Stimulated activated CD4-positive, alpha-beta T cell treated with anti-CD3 and anti-CD28 coated beads, Interleukin-12 subunit alpha, Interleukin-12 subunit beta, amount 100 ng/mL, for 24 hours (primary cell): ENCODE data around the gene PRUNE1.

Experiments
- DNase-seq, 2 experiments: peaks; one replicate each; pipeline ENCODE4 v3.0.0-alpha.2; 2020; ENCODE audit warnings: low read depth in 2 of 2

PRUNE1 gene

GRCh38 chr1:150976879-150977694 is 31.2 kb upstream of the PRUNE1 start:
- peak; percentile 31 to 68 for DNase-seq

- peak; percentile 76 to 88 for DNase-seq
Measured at GRCh38 chr1:150979092-150980056, 28.9 kb upstream of the PRUNE1 start.

- DNase-seq: no peak
Measured at GRCh38 chr1:150981177-150981804, 27.0 kb upstream of the PRUNE1 start.

- no peak for DNase-seq
Measured at GRCh38 chr1:150981805-150982712, 26.2 kb upstream of the PRUNE1 start, which contains the start of gene ANXA9. ANXA9 (plus strand) TSS chr1:150982292; CDS start chr1:150983106, 814 bp downstream.

- DNase-seq: no peak
Measured at GRCh38 chr1:150985179-150985825, 22.9 kb upstream of the PRUNE1 start.

GRCh38 chr1:150987924-150988323 is 20.3 kb upstream of the PRUNE1 start:
- DNase-seq: no peak

- DNase-seq: no peak
Measured at GRCh38 chr1:150992626-150993025, 15.6 kb upstream of the PRUNE1 start.

GRCh38 chr1:150994248-150994647 is 14.0 kb upstream of the PRUNE1 start:
- no peak for DNase-seq

- no peak for DNase-seq
Measured at GRCh38 chr1:150995460-150995859, 12.8 kb upstream of the PRUNE1 start.

- DNase-seq: no peak
Measured at GRCh38 chr1:150995896-150996295, 12.4 kb upstream of the PRUNE1 start.

- no peak for DNase-seq
Measured at GRCh38 chr1:150997126-150997872, 10.9 kb upstream of the PRUNE1 start.

GRCh38 chr1:150997949-150998348 is 10.3 kb upstream of the PRUNE1 start:
- DNase-seq: no peak

GRCh38 chr1:150999051-150999674 is 9.1 kb upstream of the PRUNE1 start:
- no peak for DNase-seq

- DNase-seq: no peak
Measured at GRCh38 chr1:150999926-151000325, 8.3 kb upstream of the PRUNE1 start.

GRCh38 chr1:151000408-151000807 is 7.8 kb upstream of the PRUNE1 start:
- no peak for DNase-seq

GRCh38 chr1:151001602-151002001 is 6.6 kb upstream of the PRUNE1 start:
- no peak for DNase-seq

- DNase-seq: no peak
Measured at GRCh38 chr1:151002051-151002450, 6.2 kb upstream of the PRUNE1 start.

- no peak for DNase-seq
Measured at GRCh38 chr1:151002611-151003010, 5.6 kb upstream of the PRUNE1 start.

- no peak for DNase-seq
Measured at GRCh38 chr1:151003180-151003579, 5.1 kb upstream of the PRUNE1 start.
